GM23338 (cell line): Measurements from ENCODE around the gene MRM2. TPM values are rescaled to one million over a fixed set of nuclear protein-coding genes. Genes with fewer than 3 reads are reported as not detected.
"Not testable (repeated sequence)": the region's sequence is repeated elsewhere in the genome, so short reads cannot be mapped to it uniquely, and the experiment has no call there.

Experiments
- ATAC-seq: fragments of 200-7000 bp; cut with Tn5 transposase; 3 replicates; pipeline ENCODE4 v1.9.1; 2020
- DNase-seq: peaks from one replicate; pipeline ENCODE4 v3.0.0-alpha.2; 2015; ENCODE audit warnings: low spot score
- H2AFZ ChIP-seq: fragments of 200-600 bp; sonication (generic); 2 replicates; pipeline ENCODE4 v1.8.0; 2016; ENCODE audit warnings: antibody characterized with exemption, mild to moderate bottlenecking, moderate library complexity
- H3F3A ChIP-seq: fragments of 200-600 bp; sonication (generic); replicated peaks from 2 replicates; pipeline ENCODE4 v1.8.0; 2017; ENCODE audit warnings: antibody characterized with exemption, mixed run types, low read depth
- H3K27ac ChIP-seq: fragments of 200-600 bp; sonication (generic); 2 replicates; pipeline ENCODE4 v1.6.1; 2016; ENCODE audit warnings: low read depth
- H3K27me3 ChIP-seq: fragments of 200-600 bp; sonication (generic); 2 replicates; pipeline ENCODE4 v1.8.0; 2016; ENCODE audit warnings: mild to moderate bottlenecking, mixed run types, moderate library complexity; ENCODE audit not compliant: insufficient read depth
- H3K36me3 ChIP-seq: fragments of 200-600 bp; sonication (generic); 2 replicates; pipeline ENCODE4 v1.8.0; 2016; ENCODE audit warnings: mild to moderate bottlenecking; ENCODE audit not compliant: insufficient read depth
- H3K4me1 ChIP-seq: fragments of 200-600 bp; sonication (generic); 2 replicates; pipeline ENCODE4 v1.8.0; 2016; ENCODE audit warnings: mild to moderate bottlenecking, moderate library complexity; ENCODE audit not compliant: insufficient read depth
- H3K4me2 ChIP-seq: fragments of 200-600 bp; sonication (generic); 2 replicates; pipeline ENCODE4 v1.7.1; 2017; ENCODE audit warnings: mixed run types
- H3K4me3 ChIP-seq: fragments of 200-600 bp; sonication (generic); 2 replicates; pipeline ENCODE4 v1.6.1; 2016; ENCODE audit warnings: mixed run types
- H3K79me2 ChIP-seq: fragments of 200-600 bp; sonication (generic); replicated peaks from 2 replicates; pipeline ENCODE4 v1.8.0; 2017; ENCODE audit warnings: mild to moderate bottlenecking; ENCODE audit not compliant: insufficient read depth
- H3K9me2 ChIP-seq: fragments of 200-600 bp; sonication (generic); 2 replicates; pipeline ENCODE4 v1.8.0; 2017; ENCODE audit not compliant: insufficient read depth
- H4K20me1 ChIP-seq: fragments of 200-600 bp; sonication (generic); replicated peaks from 2 replicates; pipeline ENCODE4 v1.8.0; 2017; ENCODE audit warnings: mild to moderate bottlenecking; ENCODE audit not compliant: insufficient read depth
- H3K27ac Mint-ChIP-seq: 2 replicates; pipeline ENCODE4 v1.8.0; 2020; ENCODE audit warnings: inconsistent platforms, mild to moderate bottlenecking, moderate library complexity, mixed read lengths
- H3K27me3 Mint-ChIP-seq: 3 replicates; pipeline ENCODE4 v1.8.0; 2022; ENCODE audit warnings: low read depth, mild to moderate bottlenecking, moderate library complexity, mixed read lengths, inconsistent platforms; ENCODE audit not compliant: insufficient read depth, poor library complexity
- H3K36me3 Mint-ChIP-seq: 3 replicates; pipeline ENCODE4 v1.8.0; 2021; ENCODE audit warnings: low read depth, mild to moderate bottlenecking, inconsistent platforms, moderate library complexity, mixed read lengths
- H3K4me1 Mint-ChIP-seq: 3 replicates; pipeline ENCODE4 v1.8.0; 2020; ENCODE audit warnings: mild to moderate bottlenecking, inconsistent platforms, mixed read lengths
- H3K4me3 Mint-ChIP-seq: 3 replicates; pipeline ENCODE4 v1.8.0; 2021; ENCODE audit warnings: moderate library complexity, mild to moderate bottlenecking, inconsistent platforms, mixed read lengths
- H3K9me3 Mint-ChIP-seq: 3 replicates; pipeline ENCODE4 v1.8.0; 2020; ENCODE audit warnings: moderate library complexity, mild to moderate bottlenecking, inconsistent platforms, mixed read lengths
- EZH2 ChIP-seq: fragments of 200-600 bp; sonication (generic); IDR thresholded peaks from one replicate; pipeline ENCODE4 v1.8.0; 2017; ENCODE audit warnings: antibody characterized with exemption, mild to moderate bottlenecking, low read depth; ENCODE audit not compliant: unreplicated experiment
- REST ChIP-seq: IDR thresholded peaks from one replicate; pipeline ENCODE4 v1.6.1; 2018; ENCODE audit warnings: antibody characterized with exemption; ENCODE audit not compliant: unreplicated experiment
- STAT1 ChIP-seq: IDR thresholded peaks from one replicate; pipeline ENCODE4 v1.6.1; 2016; ENCODE audit warnings: antibody characterized with exemption; ENCODE audit not compliant: unreplicated experiment
- polyA plus RNA-seq: library from polyadenylated mRNA; unstranded; fragments of >200 nt; fragmentation: Nextera tagmentation; extraction: Ambion mirVana; gene quantifications from 2 replicates; pipeline ENCODE4 v1.2.1, GENCODE V29; 2016
- total RNA-seq: library from RNA; depleted of rRNA; stranded (reverse); fragments of >200 nt; shearing (Covaris generic); gene quantifications from 2 replicates; pipeline ENCODE4 v1.2.3, GENCODE V29; 2014
- TF ChIP-seq, protein P1 (sequence below): fragments of 250-450 bp; sonication (Bioruptor Pico); IDR thresholded peaks from 2 replicates; pipeline ENCODE4 v1.5.0; 2020; ENCODE audit warnings: mild to moderate bottlenecking, moderate library complexity

The MRM2 gene
- total and polyA plus RNA-seq, 2 experiments from 2014 or later, result 30.0 to 37.8 TPM

- Mint-ChIP-seq H3K4me1 (peaks cover 6% of the 10 kb centered on the region), H3K27ac (no peak overlapping the region), H3K9me3 (peaks cover 11% of the 10 kb centered on the region), H3K36me3 (peaks cover 38% of the 10 kb centered on the region), H3K27me3 (peaks cover 2% of the 10 kb centered on the region), H3K4me3 (no peak overlapping the region)
- H3K4me3 ChIP-seq, result no peak overlapping the region
- peak overlapping the region; percentile 57 for H3K4me2 ChIP-seq
- H3K36me3 ChIP-seq, result 0 out of 2 replicates have a peak, but pooled peaks cover 2% of the 10 kb centered on the region
- H2AFZ ChIP-seq, result no peak overlapping the region
- H4K20me1 ChIP-seq, result no peaks in the 10 kb centered on the region
- DNase-seq, result no peak
- no peaks in the 10 kb centered on the region for H3K27me3 ChIP-seq
- no peaks in the 10 kb centered on the region for H3K79me2 ChIP-seq
- TF ChIP-seq EZH2, result no peak
- TF ChIP-seq REST, result no peak
- TF ChIP-seq STAT1, result no peak
- TF ChIP-seq, protein P1, sequence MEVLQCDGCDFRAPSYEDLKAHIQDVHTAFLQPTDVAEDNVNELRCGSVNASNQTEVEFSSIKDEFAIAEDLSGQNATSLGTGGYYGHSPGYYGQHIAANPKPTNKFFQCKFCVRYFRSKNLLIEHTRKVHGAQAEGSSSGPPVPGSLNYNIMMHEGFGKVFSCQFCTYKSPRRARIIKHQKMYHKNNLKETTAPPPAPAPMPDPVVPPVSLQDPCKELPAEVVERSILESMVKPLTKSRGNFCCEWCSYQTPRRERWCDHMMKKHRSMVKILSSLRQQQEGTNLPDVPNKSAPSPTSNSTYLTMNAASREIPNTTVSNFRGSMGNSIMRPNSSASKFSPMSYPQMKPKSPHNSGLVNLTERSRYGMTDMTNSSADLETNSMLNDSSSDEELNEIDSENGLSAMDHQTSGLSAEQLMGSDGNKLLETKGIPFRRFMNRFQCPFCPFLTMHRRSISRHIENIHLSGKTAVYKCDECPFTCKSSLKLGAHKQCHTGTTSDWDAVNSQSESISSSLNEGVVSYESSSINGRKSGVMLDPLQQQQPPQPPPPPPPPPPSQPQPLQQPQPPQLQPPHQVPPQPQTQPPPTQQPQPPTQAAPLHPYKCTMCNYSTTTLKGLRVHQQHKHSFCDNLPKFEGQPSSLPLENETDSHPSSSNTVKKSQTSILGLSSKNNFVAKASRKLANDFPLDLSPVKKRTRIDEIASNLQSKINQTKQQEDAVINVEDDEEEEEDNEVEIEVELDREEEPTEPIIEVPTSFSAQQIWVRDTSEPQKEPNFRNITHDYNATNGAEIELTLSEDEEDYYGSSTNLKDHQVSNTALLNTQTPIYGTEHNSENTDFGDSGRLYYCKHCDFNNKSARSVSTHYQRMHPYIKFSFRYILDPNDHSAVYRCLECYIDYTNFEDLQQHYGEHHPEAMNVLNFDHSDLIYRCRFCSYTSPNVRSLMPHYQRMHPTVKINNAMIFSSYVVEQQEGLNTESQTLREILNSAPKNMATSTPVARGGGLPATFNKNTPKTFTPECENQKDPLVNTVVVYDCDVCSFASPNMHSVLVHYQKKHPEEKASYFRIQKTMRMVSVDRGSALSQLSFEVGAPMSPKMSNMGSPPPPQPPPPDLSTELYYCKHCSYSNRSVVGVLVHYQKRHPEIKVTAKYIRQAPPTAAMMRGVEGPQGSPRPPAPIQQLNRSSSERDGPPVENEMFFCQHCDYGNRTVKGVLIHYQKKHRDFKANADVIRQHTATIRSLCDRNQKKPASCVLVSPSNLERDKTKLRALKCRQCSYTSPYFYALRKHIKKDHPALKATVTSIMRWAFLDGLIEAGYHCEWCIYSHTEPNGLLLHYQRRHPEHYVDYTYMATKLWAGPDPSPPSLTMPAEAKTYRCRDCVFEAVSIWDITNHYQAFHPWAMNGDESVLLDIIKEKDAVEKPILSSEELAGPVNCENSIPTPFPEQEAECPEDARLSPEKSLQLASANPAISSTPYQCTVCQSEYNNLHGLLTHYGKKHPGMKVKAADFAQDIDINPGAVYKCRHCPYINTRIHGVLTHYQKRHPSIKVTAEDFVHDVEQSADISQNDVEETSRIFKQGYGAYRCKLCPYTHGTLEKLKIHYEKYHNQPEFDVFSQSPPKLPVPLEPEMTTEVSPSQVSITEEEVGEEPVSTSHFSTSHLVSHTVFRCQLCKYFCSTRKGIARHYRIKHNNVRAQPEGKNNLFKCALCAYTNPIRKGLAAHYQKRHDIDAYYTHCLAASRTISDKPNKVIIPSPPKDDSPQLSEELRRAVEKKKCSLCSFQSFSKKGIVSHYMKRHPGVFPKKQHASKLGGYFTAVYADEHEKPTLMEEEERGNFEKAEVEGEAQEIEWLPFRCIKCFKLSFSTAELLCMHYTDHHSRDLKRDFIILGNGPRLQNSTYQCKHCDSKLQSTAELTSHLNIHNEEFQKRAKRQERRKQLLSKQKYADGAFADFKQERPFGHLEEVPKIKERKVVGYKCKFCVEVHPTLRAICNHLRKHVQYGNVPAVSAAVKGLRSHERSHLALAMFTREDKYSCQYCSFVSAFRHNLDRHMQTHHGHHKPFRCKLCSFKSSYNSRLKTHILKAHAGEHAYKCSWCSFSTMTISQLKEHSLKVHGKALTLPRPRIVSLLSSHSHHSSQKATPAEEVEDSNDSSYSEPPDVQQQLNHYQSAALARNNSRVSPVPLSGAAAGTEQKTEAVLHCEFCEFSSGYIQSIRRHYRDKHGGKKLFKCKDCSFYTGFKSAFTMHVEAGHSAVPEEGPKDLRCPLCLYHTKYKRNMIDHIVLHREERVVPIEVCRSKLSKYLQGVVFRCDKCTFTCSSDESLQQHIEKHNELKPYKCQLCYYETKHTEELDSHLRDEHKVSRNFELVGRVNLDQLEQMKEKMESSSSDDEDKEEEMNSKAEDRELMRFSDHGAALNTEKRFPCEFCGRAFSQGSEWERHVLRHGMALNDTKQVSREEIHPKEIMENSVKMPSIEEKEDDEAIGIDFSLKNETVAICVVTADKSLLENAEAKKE (CRISPR knock-in tag), result no peak
- ATAC-seq, result peak; percentile 19
- H3F3A ChIP-seq, result 0 out of 2 replicates have a peak, but pooled peaks cover 3% of the 10 kb centered on the region
- peak overlapping the region; percentile 81 for H3K27ac ChIP-seq
- peaks cover 14% of the 10 kb centered on the region; the same call in 1 of the 2 replicates for H3K4me1 ChIP-seq
- H3K9me2 ChIP-seq, result no peaks in the 10 kb centered on the region
Observed at GRCh38 chr7:2269991-2270460, 28.0 kb upstream of the MRM2 start.

- peak; percentile 63 for ATAC-seq
- not testable (repeated sequence) for H3K4me1 Mint-ChIP-seq, H3K79me2 ChIP-seq, H3F3A ChIP-seq, DNase-seq, H4K20me1 ChIP-seq, H3K36me3 ChIP-seq, H3K4me3 ChIP-seq, H2AFZ ChIP-seq, H3K27me3 Mint-ChIP-seq, H3K9me2 ChIP-seq, H3K27me3 ChIP-seq
- Mint-ChIP-seq H3K4me3 (peak overlapping the region; percentile 48; the same call in 1 of the 3 replicates), H3K27ac (0 out of 2 replicates have a peak overlapping the region, but pooled peaks have one; percentile 49), H3K9me3 (peaks cover 11% of the 10 kb centered on the region), H3K36me3 (peaks cover 38% of the 10 kb centered on the region)
- H3K4me1 ChIP-seq, result peaks cover 14% of the 10 kb centered on the region; the same call in 1 of the 2 replicates
- peak overlapping the region; percentile 57 for H3K4me2 ChIP-seq
- H3K27ac ChIP-seq, result peak overlapping the region; percentile 81
Observed at GRCh38 chr7:2269089-2269990, 27.3 kb upstream of the MRM2 start.
